ENCODE data around the gene PRR15.
A peak's percentile ranks its signal among the peaks of the same experiment; 100 is the strongest.

The PRR15 gene

DNA sequence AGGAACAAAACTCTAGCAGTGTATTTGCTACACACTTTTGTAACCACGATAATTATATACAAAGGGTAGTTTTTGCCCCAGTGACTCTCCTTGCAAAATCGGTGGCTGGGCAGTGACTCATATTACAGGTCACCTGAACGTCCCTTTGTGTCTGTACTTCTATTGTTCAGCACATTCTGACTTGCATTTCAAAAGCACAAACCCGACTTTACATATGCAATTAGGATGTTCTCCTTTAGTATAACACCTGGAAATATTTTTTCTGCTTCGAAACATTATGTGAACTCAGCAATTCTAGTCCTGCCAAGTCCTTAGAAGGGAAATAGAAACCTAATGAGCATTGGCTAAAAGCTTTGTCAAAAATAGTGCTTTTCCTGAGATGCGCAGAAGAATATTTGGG is 6.0 kb downstream of the PRR15 start:
- no peak for DNase-seq (ENCODE audit: low read depth)

DNA sequence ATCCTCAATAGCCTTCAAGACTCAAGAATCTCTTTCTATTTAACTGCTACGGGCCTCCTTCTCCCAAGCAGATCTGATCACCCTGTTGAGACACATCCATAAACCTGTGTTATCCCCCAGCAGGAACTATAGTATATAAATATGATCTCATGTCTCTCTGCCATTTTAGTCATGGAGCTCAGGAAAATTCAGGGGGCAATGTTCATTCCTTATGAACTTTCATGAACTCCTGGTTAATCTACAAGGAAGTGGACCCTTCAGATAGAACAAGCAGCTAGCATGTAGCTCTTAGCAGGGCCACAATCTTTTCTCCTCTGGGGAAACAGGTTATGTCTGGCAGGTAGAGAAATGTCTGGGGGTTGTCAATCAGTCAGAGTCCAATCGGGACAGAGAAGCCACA is 8.9 kb downstream of the PRR15 start:
- no peak for DNase-seq (ENCODE audit: low read depth)

DNA sequence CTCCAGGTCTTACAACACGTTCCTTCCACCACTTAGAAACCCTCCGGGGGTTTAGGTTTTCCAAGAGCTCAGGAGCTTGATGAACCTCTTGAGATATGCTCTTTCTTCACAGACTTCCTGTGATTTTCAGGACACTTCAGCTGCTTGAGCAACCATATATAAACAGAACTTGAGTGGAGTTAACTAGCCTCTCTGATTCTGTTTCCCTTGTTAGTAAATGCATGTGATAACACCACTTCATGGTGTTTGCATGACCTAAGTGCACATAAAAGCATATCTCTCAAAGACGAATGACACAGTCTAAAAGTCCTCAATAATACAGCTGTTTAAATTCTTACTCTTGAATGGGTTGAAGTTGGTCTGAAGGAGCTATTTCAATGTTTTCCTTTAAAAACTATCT is 9.9 kb downstream of the PRR15 start:
- no peak for DNase-seq (ENCODE audit: low read depth)

DNA sequence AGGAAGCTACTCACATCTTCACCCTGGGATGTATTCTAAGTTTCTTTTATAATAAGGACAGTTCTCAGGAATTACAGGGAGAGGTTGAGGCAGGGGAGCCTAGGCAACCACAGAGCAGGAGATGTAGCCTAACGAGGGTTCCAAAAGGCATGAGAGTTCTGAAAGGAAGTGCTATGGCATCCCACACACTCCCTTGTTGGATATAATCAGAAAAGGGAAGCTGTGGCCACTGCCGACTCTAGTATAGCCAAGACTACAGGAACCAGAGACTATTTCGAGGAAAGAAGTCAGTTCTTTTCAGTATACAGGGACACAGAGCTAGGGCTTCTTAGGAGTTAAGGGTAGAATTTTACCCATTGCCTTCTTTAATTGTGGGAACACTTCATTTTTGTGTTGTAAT is 11.0 kb downstream of the PRR15 start:
- DNase-seq (ENCODE audit: low read depth) = no peak

DNA sequence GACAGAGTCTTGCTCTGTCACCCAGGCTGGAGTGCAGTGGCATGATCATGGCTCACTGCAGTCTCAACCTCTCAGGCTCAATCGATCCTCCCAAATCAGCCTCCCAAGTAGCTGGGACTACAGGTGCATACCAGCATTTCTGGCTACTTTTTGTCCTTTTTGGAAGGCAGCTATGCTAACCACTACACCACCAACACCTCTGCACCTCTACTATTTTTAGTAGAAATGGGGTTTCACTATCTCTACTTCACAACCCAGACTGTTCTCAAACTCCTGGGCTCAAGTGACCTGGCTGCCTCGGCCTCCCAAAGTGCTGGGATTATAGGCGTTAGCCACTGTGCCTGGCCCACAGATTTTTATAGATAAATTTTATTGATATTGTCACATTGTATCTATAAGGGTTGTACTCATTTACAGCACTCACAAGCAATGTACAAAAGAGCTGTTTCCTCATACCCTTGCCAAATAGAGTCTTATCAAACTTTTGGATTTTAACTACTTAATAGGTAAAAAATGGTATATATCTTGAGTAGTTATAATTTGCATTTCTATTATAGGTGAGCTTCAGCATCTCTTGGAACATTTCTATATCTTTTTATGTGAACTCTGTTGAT is 23.7 kb downstream of the PRR15 start:
- DNase-seq (ENCODE audit: low read depth) = no peak

DNA sequence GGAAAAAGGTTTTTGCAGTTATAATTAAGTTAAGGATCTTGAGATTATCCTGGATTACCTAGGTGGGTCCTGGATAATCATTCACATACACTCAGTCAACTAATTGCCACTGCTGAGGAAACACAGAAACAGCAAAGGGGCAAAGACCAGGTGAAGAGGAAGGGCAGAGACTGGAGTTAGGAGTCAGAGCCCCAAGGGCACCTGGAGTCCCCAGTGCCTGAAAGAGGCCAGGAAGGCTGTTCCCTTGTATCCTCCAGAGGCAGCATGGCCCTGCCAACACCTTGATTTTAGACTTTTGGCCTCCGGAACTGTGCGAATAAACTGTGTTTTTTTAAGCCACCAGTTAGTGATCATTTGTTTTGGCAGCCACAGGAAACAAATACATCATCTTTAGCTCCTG is 24.6 kb downstream of the PRR15 start:
- no peak for DNase-seq (ENCODE audit: low read depth)

DNA sequence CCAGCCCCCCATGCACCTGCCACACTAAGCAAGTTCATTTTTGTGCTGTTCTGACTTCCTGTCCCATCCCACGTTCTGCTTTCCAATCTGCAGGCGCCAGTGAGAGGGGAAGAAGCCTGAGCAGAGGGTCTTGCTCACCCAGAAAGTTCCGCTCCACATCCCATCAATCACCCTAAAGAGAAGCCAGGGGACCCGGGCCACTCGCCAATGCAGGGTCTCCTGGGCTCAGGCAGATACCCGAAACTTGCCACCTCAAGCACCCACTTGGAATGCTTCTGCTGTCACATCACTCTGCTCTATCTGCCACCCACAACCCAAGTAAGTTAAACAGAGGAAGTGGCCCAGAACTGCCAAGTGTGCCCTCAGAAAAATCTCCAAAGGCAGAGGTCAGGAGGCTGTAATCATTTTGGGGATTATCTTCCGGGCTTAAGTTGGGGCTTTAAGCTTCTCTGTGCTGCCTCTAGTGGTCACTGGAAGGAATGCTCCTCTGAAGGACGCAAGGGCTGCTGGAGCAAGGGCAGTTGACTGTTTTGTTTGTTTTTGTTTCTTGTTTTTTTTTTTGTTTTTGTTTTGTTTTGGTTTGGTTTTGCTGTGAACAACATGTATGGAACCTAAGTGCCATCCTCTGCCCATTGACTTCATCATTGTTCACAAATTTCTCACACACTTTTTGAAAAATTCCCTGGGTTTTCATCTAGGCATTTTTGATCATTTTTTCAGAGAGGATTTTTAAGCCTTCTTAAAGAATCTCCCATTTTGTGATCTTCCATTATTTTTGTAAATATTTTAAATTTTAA is 25.5 kb downstream of the PRR15 start:
- peak; percentile 40 for DNase-seq (ENCODE audit: low read depth)

DNA sequence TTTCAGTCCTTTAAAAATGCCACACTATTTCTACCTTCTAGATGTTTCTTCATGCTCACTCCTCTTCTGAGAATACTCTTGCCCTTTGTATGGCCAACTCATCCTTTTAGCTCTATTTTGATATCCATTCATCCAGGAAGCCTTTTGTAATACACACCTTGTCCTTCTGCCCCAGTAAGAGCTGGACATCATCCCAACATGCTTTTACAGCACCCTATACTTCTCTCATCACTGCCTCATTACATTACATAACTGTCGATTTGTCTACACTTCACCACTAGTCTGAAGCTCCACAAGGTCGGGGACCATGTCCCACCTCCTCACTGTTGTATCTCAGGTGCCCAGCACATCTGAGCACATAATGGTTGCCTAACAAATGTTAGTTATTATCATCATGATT is 29.2 kb downstream of the PRR15 start:
- DNase-seq (ENCODE audit: low read depth) = no peak

DNA sequence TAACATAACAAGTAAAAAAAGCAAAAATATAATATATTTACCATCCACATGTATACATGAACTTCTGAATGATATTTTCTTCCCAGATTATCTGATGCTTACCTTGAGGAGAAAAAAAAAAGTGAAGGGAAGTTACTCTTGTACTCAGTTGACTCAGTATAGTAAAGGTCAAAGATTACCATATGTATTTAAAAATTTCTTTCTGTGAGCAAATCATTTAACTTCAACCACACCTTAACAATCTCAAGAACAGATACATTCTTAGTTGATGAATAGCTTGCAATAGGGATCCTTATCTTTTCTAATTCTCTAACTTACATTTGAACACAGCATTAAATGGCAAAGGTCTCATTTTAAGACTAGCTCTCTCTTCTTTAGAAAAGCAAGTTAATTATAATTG is 29.8 kb downstream of the PRR15 start:
- DNase-seq (ENCODE audit: low read depth) = no peak

DNA sequence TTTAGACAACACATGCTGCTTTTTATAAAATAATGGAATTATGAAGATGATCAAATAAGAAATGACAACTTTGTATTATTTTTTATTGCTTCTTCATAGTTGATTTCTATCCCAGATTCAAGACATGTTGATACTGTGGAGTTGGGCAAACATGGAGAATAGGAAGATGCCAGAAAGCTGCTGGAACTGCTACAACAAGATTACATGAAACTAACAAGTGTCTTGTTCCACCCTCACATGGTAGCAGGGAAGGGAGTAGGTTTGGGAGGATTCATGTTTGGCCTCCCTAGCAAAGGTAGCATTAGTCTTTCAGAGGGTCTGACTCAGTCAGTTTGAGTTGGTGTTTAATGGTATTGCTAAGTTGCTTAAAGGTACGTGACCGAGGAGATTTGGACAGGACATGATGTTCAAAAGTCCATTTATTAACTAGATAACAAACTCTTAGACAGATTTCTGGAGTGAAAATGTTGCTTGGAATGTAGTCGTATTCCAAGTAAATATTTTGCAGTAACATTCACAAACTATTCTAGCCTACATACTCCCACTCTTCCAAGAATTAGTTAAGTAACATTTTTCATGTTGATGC is 33.1 kb downstream of the PRR15 start:
- peak; percentile 85 for DNase-seq (ENCODE audit: low read depth)

DNA sequence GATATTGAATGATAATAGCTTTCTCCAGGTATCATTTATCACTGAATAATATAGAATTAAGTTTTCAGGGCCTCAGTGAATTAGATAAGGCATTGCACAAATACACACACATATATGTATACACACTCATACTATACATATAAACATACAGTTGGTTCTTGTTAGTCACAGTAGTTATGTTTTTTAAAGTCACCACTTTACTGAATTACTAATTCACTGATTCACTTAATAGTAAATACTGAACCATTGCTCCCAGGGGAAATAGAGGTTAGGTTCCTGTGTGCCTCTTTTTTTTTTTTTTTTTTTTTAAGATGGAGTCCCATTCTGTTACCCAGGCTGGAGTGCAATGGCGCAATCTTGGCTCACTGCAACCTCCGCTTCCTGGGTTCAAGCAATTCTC is 33.6 kb downstream of the PRR15 start:
- no peak for DNase-seq (ENCODE audit: low read depth)

DNA sequence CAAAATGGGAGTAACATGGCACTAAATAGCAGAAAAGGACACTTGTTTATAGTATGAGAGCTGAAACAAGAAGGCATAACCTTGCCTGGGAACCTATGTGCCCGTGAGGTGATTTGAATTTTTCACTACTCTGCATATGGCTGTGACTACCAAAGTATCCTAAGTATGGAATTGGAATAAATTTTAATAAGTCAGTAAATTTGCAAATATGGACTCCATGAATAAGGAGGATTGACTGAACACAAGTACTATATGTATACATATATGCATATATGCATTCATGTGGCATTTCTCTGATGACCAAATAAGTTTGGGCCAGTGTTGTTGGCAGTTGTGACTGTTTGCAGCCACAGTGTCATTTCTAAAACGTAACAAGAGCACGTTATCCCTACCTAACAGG is 34.5 kb downstream of the PRR15 start:
- DNase-seq (ENCODE audit: low read depth) = no peak

DNA sequence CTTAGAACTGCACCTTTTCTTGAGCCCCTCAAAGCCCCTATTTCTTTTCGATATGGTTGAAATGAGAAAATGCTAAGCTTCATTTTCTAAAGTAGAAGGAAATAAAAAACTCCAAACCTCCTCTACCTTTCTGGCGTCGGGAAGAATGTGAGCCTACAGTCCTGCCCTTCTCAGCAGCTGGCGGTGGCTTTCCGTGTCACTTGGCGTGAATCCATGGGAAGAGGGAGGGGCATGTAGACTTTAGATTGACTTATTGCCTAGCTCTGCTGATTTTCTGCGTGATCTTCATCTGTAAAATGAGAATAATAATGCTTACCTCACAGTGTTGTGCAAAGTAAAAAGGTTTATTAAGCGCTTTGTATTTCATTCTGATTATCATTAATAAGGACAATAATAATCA is 35.0 kb downstream of the PRR15 start:
- DNase-seq (ENCODE audit: low read depth) = no peak

DNA sequence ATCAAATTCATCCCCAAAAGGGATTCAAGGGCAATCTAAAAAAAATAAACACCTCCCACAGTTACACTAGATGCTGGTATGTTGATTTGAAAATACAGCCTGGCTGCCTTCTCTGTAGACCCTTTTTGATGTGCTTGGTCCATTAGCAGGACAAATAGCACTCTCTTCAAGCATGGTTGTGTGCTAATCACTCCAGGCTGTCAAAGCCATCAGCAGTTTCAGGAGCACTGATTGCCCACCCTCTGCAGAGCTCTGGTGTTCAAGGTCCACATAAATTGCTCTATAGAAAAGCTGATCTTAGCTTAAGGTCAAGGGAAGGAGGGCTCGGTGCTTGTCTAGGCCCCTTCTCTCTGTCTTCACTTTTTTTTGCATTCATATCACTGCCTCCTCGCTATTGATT is 35.4 kb downstream of the PRR15 start:
- no peak for DNase-seq (ENCODE audit: low read depth)

DNA sequence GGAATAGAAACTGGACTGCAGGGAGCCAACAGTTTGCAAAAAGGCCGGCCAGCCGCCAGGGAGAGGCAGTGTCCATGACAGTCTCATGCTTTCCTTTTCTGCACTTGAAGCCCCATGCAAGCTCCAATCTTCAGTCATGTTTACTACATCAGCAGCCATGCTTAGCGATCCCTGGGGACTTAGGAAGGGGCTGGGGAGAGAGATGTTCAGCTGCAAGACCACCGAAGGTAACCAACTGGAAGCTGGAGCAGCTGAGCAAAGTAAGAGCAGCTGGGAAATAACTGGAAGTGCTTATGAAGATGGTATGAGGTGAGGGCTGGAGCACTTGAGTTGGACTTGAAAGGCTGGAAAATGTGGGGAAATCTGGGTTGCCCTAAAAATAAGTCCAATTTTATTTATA is 37.0 kb downstream of the PRR15 start:
- DNase-seq (ENCODE audit: low read depth) = no peak

DNA sequence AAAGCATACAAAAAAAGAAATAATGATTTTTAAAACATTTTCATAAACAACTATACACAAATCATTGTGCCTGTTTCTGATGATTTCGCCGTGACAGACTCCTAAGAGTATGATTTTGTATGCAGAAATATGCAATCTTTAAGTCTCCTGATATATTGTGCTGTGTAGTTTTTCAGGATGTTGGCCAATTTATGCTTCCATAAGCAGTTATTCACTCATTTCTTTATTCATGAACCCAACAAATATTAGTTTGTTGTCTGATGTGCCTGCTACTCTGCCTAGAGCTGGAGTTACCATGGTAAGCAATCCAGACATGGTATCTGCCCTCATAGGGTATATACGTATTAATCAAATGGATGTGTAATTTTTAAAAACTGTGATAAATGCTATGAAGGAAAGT is 40.4 kb downstream of the PRR15 start:
- DNase-seq (ENCODE audit: low read depth) = no peak

DNA sequence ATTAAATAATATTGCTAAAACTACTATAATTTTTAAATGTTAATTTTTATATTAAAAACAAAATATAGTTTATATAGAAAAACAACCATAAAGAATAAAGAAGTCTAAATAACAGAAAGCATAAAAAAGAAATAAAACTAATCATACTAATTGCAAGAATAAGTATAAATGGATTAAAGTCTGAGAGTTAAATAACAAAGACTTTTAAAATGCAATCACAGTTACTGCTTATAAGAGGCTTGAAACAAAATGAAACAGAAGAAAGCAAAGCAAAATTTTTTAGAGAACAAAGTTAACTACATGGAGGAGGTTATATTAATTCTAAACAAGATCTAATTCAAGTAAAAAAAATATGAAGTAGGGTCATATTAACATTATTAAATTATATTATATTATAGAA is 41.1 kb downstream of the PRR15 start:
- no peak for DNase-seq (ENCODE audit: low read depth)

DNA sequence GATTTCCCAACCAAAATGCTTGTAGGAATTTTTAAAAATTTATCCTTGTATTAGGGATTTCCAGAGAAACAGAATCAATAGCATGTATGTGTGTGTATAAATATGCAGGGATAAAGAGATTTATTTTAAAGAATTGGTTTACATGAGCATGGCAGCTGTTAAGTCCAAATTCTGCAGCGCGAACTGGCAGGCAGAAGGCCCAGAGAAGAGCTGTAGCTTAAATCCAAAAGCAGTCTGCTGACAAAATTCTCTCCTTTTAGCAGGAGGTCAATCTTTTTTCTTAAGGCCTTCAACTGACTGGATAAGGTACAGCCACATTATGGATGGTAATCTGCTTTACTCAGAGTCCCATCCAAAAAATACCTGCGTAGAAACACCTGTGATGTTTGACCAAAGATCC is 42.0 kb downstream of the PRR15 start:
- DNase-seq (ENCODE audit: low read depth) = no peak

DNA sequence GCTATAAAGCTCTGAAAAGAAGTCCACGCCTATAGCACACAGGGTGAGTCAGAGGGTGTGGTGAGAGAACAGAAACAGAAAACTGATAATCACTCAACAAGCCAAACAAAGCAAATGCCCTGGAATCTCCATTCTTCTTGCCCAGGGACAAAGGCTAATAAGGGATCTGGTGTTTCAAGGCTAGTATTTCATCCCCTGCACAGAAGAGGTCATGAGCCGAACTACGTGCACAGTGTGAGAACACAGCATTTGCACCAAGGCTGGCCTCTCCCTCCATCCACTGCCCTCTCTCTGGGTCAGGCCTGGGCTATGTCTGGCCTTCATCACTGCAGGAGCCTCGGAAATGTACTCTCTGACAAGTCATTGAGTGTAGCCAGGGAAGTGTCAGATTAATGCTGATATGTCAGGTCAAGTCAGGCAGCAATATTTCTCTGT is 42.7 kb downstream of the PRR15 start:
- peak; percentile 85 for DNase-seq (ENCODE audit: low read depth)

DNA sequence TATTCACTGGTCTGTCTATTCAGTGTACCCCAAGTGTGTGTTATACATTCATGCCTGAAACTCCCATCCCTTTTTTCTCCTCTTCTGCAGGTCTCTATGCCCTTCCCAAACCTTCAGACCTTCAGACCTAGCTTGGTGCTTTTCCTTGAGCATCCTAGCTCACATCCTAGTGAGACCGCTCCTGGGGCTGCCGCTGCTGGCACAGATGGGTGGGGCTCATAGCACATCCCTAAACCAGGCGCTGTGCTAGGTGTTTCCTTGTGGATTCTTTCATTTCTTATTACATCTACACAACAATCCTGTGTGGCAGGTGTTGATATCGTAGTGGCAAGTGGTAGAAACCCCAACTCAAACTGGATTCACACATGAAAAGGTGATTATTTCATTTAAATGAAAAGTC is 43.2 kb downstream of the PRR15 start:
- DNase-seq (ENCODE audit: low read depth) = no peak

DNA sequence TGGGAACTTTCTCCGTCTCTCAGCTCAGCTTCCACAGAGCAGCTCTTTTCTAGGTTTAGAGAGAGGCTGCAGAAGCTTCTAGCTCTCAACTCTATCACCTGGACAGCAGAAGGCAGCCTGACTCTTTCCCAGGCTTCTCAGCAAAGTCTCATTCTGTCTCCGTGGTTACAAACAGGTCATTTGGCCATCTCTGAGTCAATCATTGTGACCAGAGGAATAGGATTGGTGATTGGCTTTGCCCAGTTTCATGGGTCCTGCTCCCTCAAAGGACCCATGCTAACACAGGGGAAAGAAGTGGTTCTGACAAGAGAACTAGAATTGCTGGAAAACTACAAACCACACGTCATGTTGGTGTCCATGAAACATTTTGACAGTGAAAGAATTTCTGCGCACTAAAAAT is 43.6 kb downstream of the PRR15 start:
- no peak for DNase-seq (ENCODE audit: low read depth)

DNA sequence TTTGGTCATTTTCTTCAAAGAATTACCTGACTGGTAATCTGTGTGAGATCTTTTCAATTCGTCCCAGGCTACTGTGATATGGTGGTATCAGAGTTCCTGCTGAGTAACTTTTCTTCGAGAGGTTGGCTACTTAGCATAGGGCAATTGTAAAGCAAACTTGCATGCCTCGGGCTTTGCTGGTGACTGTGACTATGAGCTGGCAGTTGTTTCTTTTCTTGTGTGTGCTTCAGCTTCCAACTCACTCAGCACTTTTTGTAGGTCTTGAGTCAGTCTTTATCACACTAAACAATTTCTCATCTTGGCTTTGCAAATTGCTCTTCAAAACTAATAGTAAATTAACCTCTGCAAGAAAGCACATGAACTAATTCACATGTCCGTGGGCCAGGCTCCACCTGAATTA is 44.3 kb downstream of the PRR15 start:
- DNase-seq (ENCODE audit: low read depth) = peak; percentile 35

DNA sequence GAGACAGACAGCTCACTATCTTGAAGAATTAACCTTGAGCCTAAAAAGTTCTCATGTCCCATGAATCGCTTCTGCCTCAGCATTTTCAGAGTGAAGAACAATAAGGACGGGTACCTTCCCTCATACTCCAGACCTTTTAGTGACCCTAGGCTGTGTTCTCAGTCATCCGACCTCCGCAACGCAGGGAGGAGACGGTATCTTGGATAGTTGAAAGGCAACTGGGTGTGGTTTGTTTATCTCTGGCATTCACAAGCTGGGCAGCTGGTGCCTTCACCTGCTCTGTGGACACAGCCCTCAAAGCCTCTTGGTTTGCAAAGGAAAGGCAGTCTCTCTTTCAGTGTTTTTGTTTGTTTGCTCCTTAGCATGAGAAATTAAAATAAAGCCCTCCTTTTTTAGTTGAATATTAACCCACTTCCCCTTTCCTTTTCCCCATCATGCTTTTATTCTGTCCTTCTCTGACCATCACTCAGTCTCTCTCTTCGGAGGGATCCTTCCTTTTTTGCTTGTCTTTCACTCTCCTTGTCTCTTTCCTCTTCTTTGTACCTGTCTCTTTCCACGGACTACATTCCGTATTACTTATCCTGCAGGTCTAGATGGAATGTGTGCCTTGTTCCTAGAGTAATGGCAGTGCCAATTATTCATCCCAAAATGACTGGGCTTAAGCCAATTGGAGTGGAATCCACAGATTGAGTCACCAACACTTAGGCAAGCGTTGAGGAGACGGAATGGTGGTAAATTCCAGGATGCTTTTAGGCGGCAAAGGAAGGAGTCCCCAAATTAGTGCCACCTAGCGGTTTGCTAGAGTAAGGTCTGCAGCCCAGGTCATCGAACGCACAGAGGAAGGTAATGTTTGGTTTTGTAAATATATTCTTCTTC is 45.8 kb downstream of the PRR15 start:
- peak; percentile 55 for DNase-seq (ENCODE audit: low read depth)

Measured in amniotic epithelial cell (primary cell).